ENCODE measurements around the gene ZNF20.

GRCh38 chr19:12090807-12091206 lies 49.3 kb downstream of the ZNF20 start:
- TF ChIP-seq GATA3 (IDR thresholded peaks at IDR 0.05; ENCODE audit: low read depth, low read length), result no peak
- no peak for TF ChIP-seq GATA2 (IDR thresholded peaks at IDR 0.05; ENCODE audit: low read depth, low read length)

Data from SH-SY5Y (cell line).